NCI-H2196 treated with DMSO at 0.1 percent for 48 hours (cell line): ENCODE data around the gene APOA1.

Experiments
- DNase-seq: peaks from one replicate; lab custom pipeline; 2025; ENCODE audit not compliant: unreplicated experiment; lab: John Stamatoyannopoulos, UW

The APOA1 gene

DNA sequence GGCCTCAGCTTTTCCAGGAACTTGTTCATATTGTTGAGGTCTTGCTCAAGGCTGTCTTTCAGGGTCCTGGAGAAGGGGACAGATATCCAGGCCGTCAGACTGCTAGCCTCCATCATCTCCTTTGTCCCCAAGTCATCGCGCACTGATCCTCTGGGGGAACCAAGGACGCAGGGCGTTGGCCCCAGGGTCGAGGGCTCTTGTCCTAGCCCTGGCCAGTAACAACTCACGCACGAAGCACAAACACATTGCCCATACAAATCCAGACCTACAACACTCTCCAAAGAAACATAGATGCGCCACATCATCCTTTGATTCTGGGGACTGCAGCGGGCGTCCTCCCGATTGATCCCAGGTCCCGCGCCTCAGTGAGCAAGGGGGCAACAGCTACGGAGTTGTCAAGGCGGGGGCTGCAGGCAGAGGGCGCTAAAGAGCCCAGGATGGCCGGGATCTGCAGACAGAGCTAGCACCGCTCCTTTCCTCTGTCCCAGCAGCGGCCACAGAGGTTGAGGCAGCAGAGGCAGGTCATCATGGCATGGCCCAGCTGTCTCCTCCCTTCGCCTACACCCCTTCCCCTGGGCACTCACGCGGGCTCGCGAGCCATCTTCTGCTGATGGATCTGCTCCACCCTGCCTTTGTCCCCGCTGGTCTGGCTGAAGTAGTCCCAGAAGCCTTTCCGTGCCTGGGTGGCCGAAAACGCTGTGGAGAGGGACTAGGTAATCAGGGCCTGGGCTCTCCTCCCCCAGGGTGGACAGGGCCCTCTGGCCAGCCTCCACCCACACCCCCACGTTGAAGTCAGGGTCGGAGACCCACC is 46.2 kb downstream of the APOA1 start:
- peak; percentile 36 for DNase-seq

- no peak for DNase-seq
Measured at GRCh38 chr11:116790167-116791001, 47.0 kb downstream of the APOA1 start.

GRCh38 chr11:116788975-116789374 is 48.4 kb downstream of the APOA1 start:
- no peak for DNase-seq

- DNase-seq = no peak
Measured at GRCh38 chr11:116788534-116788933, 48.9 kb downstream of the APOA1 start.

- peak; percentile 77 for DNase-seq
Measured at GRCh38 chr11:116787786-116788486, 49.5 kb downstream of the APOA1 start, which contains the start of gene ZPR1. Gene ZPR1, minus strand, starts transcription at chr11:116788023. Its CDS starts 33 bp downstream, at chr11:116787990.

GRCh38 chr11:116787436-116787785 is 50.0 kb downstream of the APOA1 start:
- no peak for DNase-seq

DNA sequence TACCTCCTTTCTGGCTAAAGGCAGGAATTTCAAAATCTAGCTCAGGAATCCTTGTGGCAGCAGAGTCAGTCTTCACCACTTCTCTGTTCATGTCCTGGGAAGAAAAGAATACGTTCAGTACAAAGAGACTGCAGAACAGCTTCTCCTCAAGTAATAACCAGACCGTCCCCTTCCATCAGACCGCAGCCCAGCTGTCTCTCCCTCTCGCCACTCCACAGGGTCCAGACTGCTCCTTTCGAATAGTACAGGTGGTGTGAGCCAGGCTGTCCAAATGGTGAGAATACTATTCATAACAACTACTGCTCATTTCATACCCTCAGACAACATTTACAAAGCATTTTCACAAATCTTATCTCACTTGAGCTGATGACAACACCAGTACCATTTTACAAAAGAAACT is 50.5 kb downstream of the APOA1 start:
- DNase-seq = no peak

GRCh38 chr11:116786326-116786725 is 51.1 kb downstream of the APOA1 start:
- DNase-seq = no peak
